CD14-positive monocyte (primary cell): ENCODE measurements around the gene ALPK3. TPM values are rescaled to one million over a fixed set of nuclear protein-coding genes. Genes with fewer than 3 reads are reported as not detected.

Experiments
- DNase-seq, 3 donors: peaks; one replicate each; pipeline ENCODE4 v3.0.0-alpha.2; 2011 to 2022
- H2AFZ ChIP-seq: 2 replicates; pipeline ENCODE4 v1.6.0; 2012; ENCODE audit warnings: mild to moderate bottlenecking, low read depth, low read length, inconsistent platforms; ENCODE audit not compliant: insufficient read depth, poor library complexity, severe bottlenecking
- H3K27ac ChIP-seq, 2 donors: 1 replicate in 1 of 2; 2 replicates in 1 of 2; pipeline ENCODE4 v1.5.1; 2012 to 2013; ENCODE audit warnings: low read length in 2 of 2, control low read depth in 1 of 2, inconsistent platforms in 1 of 2, low read depth in 1 of 2, mild to moderate bottlenecking in 1 of 2
- H3K27me3 ChIP-seq, 2 donors: one replicate each; pipeline versions ENCODE4 v1.6.0 to v1.6.1; 2011 to 2013; ENCODE audit warnings: low read length in 2 of 2; ENCODE audit not compliant: control insufficient read depth in 2 of 2, insufficient read depth in 2 of 2
- H3K36me3 ChIP-seq, 2 donors: replicated peaks in 1 of 2; 1 replicate in 1 of 2; 2 replicates in 1 of 2; pipeline versions ENCODE4 v1.5.1 to v1.6.1; 2012 to 2013; ENCODE audit warnings: low read length in 2 of 2, control low read depth in 1 of 2, inconsistent platforms in 1 of 2, mild to moderate bottlenecking in 1 of 2; ENCODE audit not compliant: insufficient read depth in 2 of 2, control insufficient read depth in 1 of 2
- H3K4me1 ChIP-seq, 2 donors: 1 replicate in 1 of 2; 2 replicates in 1 of 2; pipeline versions ENCODE4 v1.5.1 to v1.6.1; 2012 to 2013; ENCODE audit warnings: low read length in 2 of 2, control low read depth in 1 of 2, inconsistent platforms in 1 of 2, mild to moderate bottlenecking in 1 of 2, moderate library complexity in 1 of 2; ENCODE audit not compliant: insufficient read depth in 2 of 2, control insufficient read depth in 1 of 2
- H3K4me2 ChIP-seq: replicated peaks from 2 replicates; pipeline ENCODE3; 2012; ENCODE audit warnings: low read length, moderate library complexity, mild to moderate bottlenecking; ENCODE audit not compliant: poor library complexity, severe bottlenecking; ENCODE audit errors: extremely low read depth
- H3K4me3 ChIP-seq, 3 experiments: fragments of 200-600 bp in 1 of 3; sonication (generic) in 1 of 3; replicated peaks in 1 of 3; 1 replicate in 2 of 3; 2 replicates in 1 of 3; pipeline ENCODE4 v1.5.1; 2011 to 2013; ENCODE audit warnings: low read length in 3 of 3, mild to moderate bottlenecking in 3 of 3, control low read depth in 2 of 3, low read depth in 2 of 3, inconsistent platforms in 1 of 3, moderate library complexity in 1 of 3
- H3K79me2 ChIP-seq: 2 replicates; pipeline ENCODE4 v1.6.0; 2012; ENCODE audit warnings: mild to moderate bottlenecking, control low read depth, inconsistent platforms, low read length, moderate library complexity; ENCODE audit not compliant: insufficient read depth
- H3K9ac ChIP-seq: 2 replicates; pipeline ENCODE4 v1.6.0; 2017; ENCODE audit warnings: low read length, mild to moderate bottlenecking; ENCODE audit not compliant: insufficient read depth, poor library complexity, severe bottlenecking
- H3K9me3 ChIP-seq, 2 donors: replicated peaks in 1 of 2; 1 replicate in 1 of 2; 2 replicates in 1 of 2; pipeline versions ENCODE4 v1.5.1 to v1.6.1; 2012 to 2013; ENCODE audit warnings: low read length in 2 of 2, control low read depth in 1 of 2; ENCODE audit not compliant: control insufficient read depth in 1 of 2, insufficient read depth in 1 of 2
- H4K20me1 ChIP-seq: 2 replicates; pipeline ENCODE4 v1.6.0; 2012; ENCODE audit warnings: mild to moderate bottlenecking, low read length, control low read depth, moderate library complexity; ENCODE audit not compliant: insufficient read depth
- H3K27ac Mint-ChIP-seq, 7 donors: one replicate each; pipeline ENCODE4 v1.8.0; 2020; ENCODE audit warnings: mild to moderate bottlenecking in 7 of 7, mixed read lengths in 7 of 7, moderate library complexity in 6 of 7, inconsistent platforms in 2 of 7
- H3K27me3 Mint-ChIP-seq, 3 donors: one replicate each; pipeline ENCODE4 v1.8.0; 2021 to 2022; ENCODE audit warnings: low read depth in 3 of 3, mild to moderate bottlenecking in 3 of 3, mixed read lengths in 3 of 3, moderate library complexity in 3 of 3, inconsistent platforms in 1 of 3
- H3K36me3 Mint-ChIP-seq, 2 donors: one replicate each; pipeline ENCODE4 v1.8.0; 2020; ENCODE audit warnings: mixed read lengths in 2 of 2, inconsistent platforms in 1 of 2, mild to moderate bottlenecking in 1 of 2
- H3K4me1 Mint-ChIP-seq: one replicate; pipeline ENCODE4 v1.8.0; 2020; ENCODE audit warnings: mild to moderate bottlenecking, mixed read lengths
- H3K4me3 Mint-ChIP-seq, 2 donors: one replicate each; pipeline ENCODE4 v1.8.0; 2020; ENCODE audit warnings: mild to moderate bottlenecking in 2 of 2, mixed read lengths in 2 of 2, moderate library complexity in 1 of 2
- H3K9me3 Mint-ChIP-seq, 7 donors: one replicate each; pipeline ENCODE4 v1.8.0; 2020 to 2022; ENCODE audit warnings: mixed read lengths in 7 of 7, mild to moderate bottlenecking in 6 of 7, moderate library complexity in 6 of 7, inconsistent platforms in 2 of 7
- CTCF ChIP-seq: fragments of 200-600 bp; IDR thresholded peaks from one replicate; pipeline ENCODE4 v1.8.0; 2022; ENCODE audit warnings: antibody characterized with exemption, mild to moderate bottlenecking
- WGBS: methylation state at CpG from one replicate; pipeline ENCODE4 v1.1.5; 2013; ENCODE audit warnings: missing lambda C conversion rate; ENCODE audit not compliant: insufficient coverage; 5-methylcytosine and 5-hydroxymethylcytosine counted together
- intact Hi-C, 2 donors: fragments of 100-400 bp; cut with micrococcal nuclease; formaldehyde crosslinking; loops; one replicate each; pipeline versions ENCODE4 v1.15.0 to v1.15.1; 2023
- polyA plus RNA-seq, 3 donors: library from polyadenylated mRNA; depleted of rRNA in 1 of 3; unstranded in 2 of 3; stranded (reverse) in 1 of 3; fragments of 300-500 nt in 2 of 3; fragments of >200 nt in 1 of 3; fragmentation: Illumina TruSeq in 2 of 3; gene quantifications; 1 replicate in 2 of 3; 2 replicates in 1 of 3; pipeline ENCODE4 v1.2.3, GENCODE V29; 2012 to 2021

The ALPK3 gene
- polyA plus RNA-seq, 3 donors = 0.02 to 0.12 TPM; not detected in 1

- H3K9ac ChIP-seq = no peak overlapping the region
- no peaks in the 10 kb centered on the region for H3K9me3 ChIP-seq
- no peak overlapping the region for H2AFZ ChIP-seq
- H3K36me3 ChIP-seq = no peaks in the 10 kb centered on the region
- Mint-ChIP-seq H3K27ac (peak overlapping the region in 3 of 7 donors; percentile 21 to 35 (median 34)), H3K4me1 (peaks cover 28% of the 10 kb centered on the region), H3K4me3 (no peak overlapping the region), H3K27me3 (peaks cover 5 to 12% (median 9%) of the 10 kb centered on the region in 3 donors), H3K9me3 (no peaks in the 10 kb centered on the region), H3K36me3 (peaks cover 0 to 2% of the 10 kb centered on the region in 2 donors)
- no peaks in the 10 kb centered on the region for H3K79me2 ChIP-seq
- H4K20me1 ChIP-seq = no peaks in the 10 kb centered on the region
- no peak overlapping the region for H3K4me3 ChIP-seq
- H3K27me3 ChIP-seq = peaks cover 0 to 4% of the 10 kb centered on the region in 2 donors
- peaks cover 18 to 29% of the 10 kb centered on the region in 2 donors for H3K4me1 ChIP-seq
- DNase-seq = no peak
- H3K27ac ChIP-seq = no peak overlapping the region
- no peak for TF ChIP-seq CTCF
- intact Hi-C loops = no loop called here
- WGBS = 75% methylated on average over 2 of the region's 3 CpGs
- H3K4me2 ChIP-seq = no peak overlapping the region
Measured at GRCh38 chr15:84819291-84819768, 2.2 kb downstream of the ALPK3 start.

- peaks cover 0 to 2% of the 10 kb centered on the region in 2 donors for H3K36me3 Mint-ChIP-seq
- H3K4me3 ChIP-seq = no peak overlapping the region
- no peak for TF ChIP-seq CTCF
- no peak overlapping the region for H3K4me3 Mint-ChIP-seq
- no peak overlapping the region for H3K4me2 ChIP-seq
- H3K27me3 ChIP-seq = peaks cover 0 to 4% of the 10 kb centered on the region in 2 donors
- peaks cover 14 to 24% of the 10 kb centered on the region in 2 donors for H3K4me1 ChIP-seq
- intact Hi-C loops = no loop called here
- H3K9me3 Mint-ChIP-seq = no peaks in the 10 kb centered on the region
- no peak overlapping the region for H3K27ac ChIP-seq
- H3K9me3 ChIP-seq = no peaks in the 10 kb centered on the region
- no CpG with 5 or more reads among the region's 2 CpGs for WGBS
- H4K20me1 ChIP-seq = no peaks in the 10 kb centered on the region
- H3K79me2 ChIP-seq = no peaks in the 10 kb centered on the region
- H3K27ac Mint-ChIP-seq = no peak overlapping the region
- no peak overlapping the region for H3K9ac ChIP-seq
- DNase-seq = no peak
- no peaks in the 10 kb centered on the region for H3K36me3 ChIP-seq
- no peak overlapping the region for H2AFZ ChIP-seq
- peaks cover 23% of the 10 kb centered on the region for H3K4me1 Mint-ChIP-seq
- H3K27me3 Mint-ChIP-seq = peaks cover 5 to 13% (median 13%) of the 10 kb centered on the region in 3 donors
Measured at GRCh38 chr15:84819791-84820190, 2.6 kb downstream of the ALPK3 start.
